ENCODE measurements around the gene FKBP3. TPM values are rescaled to one million over a fixed set of nuclear protein-coding genes. Genes with fewer than 3 reads are reported as not detected.

The FKBP3 gene
- total RNA-seq, 1 experiment from 2014 or later = 157 TPM

DNA sequence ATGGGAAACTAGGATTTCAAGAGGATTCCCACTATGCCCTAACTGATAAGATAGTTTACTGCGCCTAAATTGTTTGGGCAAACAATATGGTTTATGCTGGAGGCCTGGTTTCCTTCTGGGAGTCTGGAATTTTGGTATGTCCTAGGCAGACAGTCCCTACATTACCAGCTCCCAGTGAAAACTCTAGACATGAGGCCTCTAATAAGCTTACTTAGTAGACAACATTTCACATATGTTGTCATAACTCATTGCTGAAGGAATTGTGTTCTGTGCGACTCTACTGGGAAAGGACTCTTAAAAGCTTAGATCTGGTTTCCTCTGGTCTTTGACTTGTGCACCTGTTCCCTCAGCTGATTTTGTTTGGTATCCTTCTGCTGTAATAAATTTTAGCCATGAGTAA is 68.3 kb downstream of the FKBP3 start:
- Histone ChIP-seq H3K4me2 (ENCODE audit: insufficient read depth, insufficient read length, low read length) (no peak overlapping the region), H3K27ac (ENCODE audit: insufficient read length, low read depth, low read length) (no peak overlapping the region)

More for the DNA sequence above, 68.3 kb downstream of the FKBP3 start:
- H3K18ac ChIP-seq (ENCODE audit: insufficient read length, low read depth, low read length) = no peak overlapping the region
- H3K27me3 ChIP-seq (ENCODE audit: insufficient read depth, low read length) = no peaks in the 10 kb centered on the region
- no peak overlapping the region for H4K91ac ChIP-seq (ENCODE audit: insufficient read length, low read depth, low read length)
- H2BK20ac ChIP-seq (ENCODE audit: low read depth, low read length, poor library complexity, severe bottlenecking) = no peak overlapping the region
- H3K23me2 ChIP-seq (ENCODE audit: insufficient read length, low read depth, low read length, poor library complexity, severe bottlenecking) = no peaks in the 10 kb centered on the region
- H3K9ac ChIP-seq (ENCODE audit: extremely low read depth, insufficient read length, low read length) = no peak overlapping the region
- H4K20me1 ChIP-seq (ENCODE audit: control insufficient read depth, insufficient read depth, insufficient read length) = no peaks in the 10 kb centered on the region
- H3K14ac ChIP-seq (ENCODE audit: insufficient read depth, low read length) = no peak overlapping the region
- Mint-ChIP-seq H3K9me3 (no peaks in the 10 kb centered on the region), H3K36me3 (ENCODE audit: insufficient read depth in 1 of 3, low read depth in 3 of 3) (peaks cover 2 to 9% (median 3%) of the 10 kb centered on the region in 3 experiments; a peak in 4 of 7 replicates), H3K27ac (no peak overlapping the region), H3K4me1 (no peaks in the 10 kb centered on the region), H3K4me3 (no peak overlapping the region), H3K27me3 (ENCODE audit: low read depth) (no peaks in the 10 kb centered on the region)
- no peak overlapping the region for H4K8ac ChIP-seq (replicated peaks; ENCODE audit: insufficient read length, low read depth, low read length)
- H3K9me3 ChIP-seq (ENCODE audit: control insufficient read depth, low read depth, low read length) = no peaks in the 10 kb centered on the region
- H3K23ac ChIP-seq (ENCODE audit: insufficient read length, low read depth, low read length) = no peak overlapping the region
- H2BK12ac ChIP-seq (ENCODE audit: insufficient read length, low read depth, low read length) = no peak overlapping the region
- no peaks in the 10 kb centered on the region for H3K79me2 ChIP-seq (ENCODE audit: insufficient read depth, low read length)
- no peak overlapping the region for H2AK5ac ChIP-seq (ENCODE audit: insufficient read length, low read length)
- H2BK120ac ChIP-seq (ENCODE audit: low read depth, low read length, poor library complexity, severe bottlenecking) = no peak overlapping the region
- H4K5ac ChIP-seq (ENCODE audit: insufficient read length, low read depth, low read length) = no peak overlapping the region
- no CpG with 5 or more reads among the region's 2 CpGs for WGBS (ENCODE audit: extremely low coverage, insufficient read length, low lambda C conversion rate)
- no peak for DNase-seq
- no peak overlapping the region for H3T11ph ChIP-seq (ENCODE audit: low read length)
- no peak for TF ChIP-seq CTCF (conservative IDR thresholded peaks at IDR 0.05)
- no peak overlapping the region for H2AFZ ChIP-seq (ENCODE audit: low read length)
- H2BK15ac ChIP-seq (ENCODE audit: low read depth, low read length) = no peak overlapping the region
- H3K4ac ChIP-seq (ENCODE audit: low read depth, low read length) = no peak overlapping the region
- no peak overlapping the region for H2BK5ac ChIP-seq (ENCODE audit: insufficient read length, low read length)
- H3K56ac ChIP-seq (ENCODE audit: insufficient read length, low read depth, low read length) = no peak overlapping the region
- no peaks in the 10 kb centered on the region for H3K79me1 ChIP-seq (ENCODE audit: insufficient read depth, low read depth, low read length, poor library complexity, severe bottlenecking)
- no peaks in the 10 kb centered on the region for H3K4me1 ChIP-seq (ENCODE audit: insufficient read depth, low read length)

Other genes starting within 250 kb of the FKBP3 start
- 8.6 and 10.2 TPM in 2 replicates for gene KLHL28, start 172.5 kb downstream of the FKBP3 start, total RNA-seq (2021)
- gene TOGARAM1, start 172.3 kb downstream of the FKBP3 start, total RNA-seq (2021) = 9.6 and 11.4 TPM in 2 replicates
- 57.2 and 59.8 TPM in 2 replicates for gene PRPF39, start 50.4 kb downstream of the FKBP3 start, total RNA-seq (2021)
- 9.1 and 11.9 TPM in 2 replicates for gene FANCM, start 1.4 kb upstream of the FKBP3 start, total RNA-seq (2021)
- gene MIS18BP1, start 118.7 kb upstream of the FKBP3 start, total RNA-seq (2021) = 56.1 and 60.6 TPM in 2 replicates

Data from H9 (cell line).